Measurements from ENCODE around the gene SPTLC3. TPM values are rescaled to one million over a fixed set of nuclear protein-coding genes. Genes with fewer than 3 reads are reported as not detected.
"Not testable (repeated sequence)": the region's sequence is repeated elsewhere in the genome, so short reads cannot be mapped to it uniquely, and the experiment has no call there.

The SPTLC3 gene
- total RNA-seq, result not detected

DNA sequence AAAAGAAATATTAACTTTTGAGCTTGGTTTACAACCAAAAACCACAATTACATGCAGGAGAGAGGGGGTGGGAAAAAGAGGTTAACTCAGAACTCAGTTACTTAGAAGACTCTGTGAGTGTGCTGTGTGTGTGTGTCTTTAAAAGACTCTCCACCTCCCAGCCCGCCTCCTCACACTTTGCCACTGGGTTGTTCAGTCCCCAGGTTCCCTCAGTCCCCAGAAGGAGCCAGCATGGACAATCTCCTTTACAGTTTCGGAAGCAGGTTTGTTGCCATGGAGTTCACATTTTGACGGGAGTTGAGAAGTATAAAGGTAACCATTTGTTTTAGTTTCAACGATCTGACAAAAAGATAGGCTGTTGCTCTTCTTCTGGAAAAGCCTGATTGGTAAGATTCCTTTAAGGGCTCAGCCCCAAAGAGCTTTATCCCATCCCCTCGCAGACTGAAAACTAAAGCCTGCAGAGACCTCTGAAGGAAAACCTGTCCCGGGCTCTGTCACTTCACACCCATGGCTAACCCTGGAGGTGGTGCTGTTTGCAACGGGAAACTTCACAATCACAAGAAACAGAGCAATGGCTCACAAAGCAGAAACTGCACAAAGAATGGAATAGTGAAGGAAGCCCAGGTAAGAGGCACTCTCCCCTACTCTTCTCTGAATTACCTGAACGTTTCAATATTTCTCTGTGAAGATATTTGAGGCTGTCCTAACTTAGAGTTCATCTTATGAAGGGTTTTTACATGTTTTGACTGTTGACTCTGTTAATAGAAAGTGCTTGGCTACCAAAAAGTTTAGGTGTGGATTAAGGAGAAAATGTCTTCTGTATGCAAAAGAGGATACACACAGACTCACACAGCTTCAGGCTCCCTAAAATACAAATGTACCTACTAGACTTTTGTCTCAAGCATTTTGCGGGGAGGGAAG lies at the start of gene SPTLC3:
Gene SPTLC3, plus strand, starts transcription at position 212 of the 921 bp plus-strand sequence. Its CDS starts 296 bp downstream, at position 508.
- no peak for DNase-seq

GRCh38 chr20:12961725-12962124 lies 47.0 kb upstream of the SPTLC3 start:
- DNase-seq, result no peak

- no peak for DNase-seq
Measured at GRCh38 chr20:12962895-12963294, 45.9 kb upstream of the SPTLC3 start.

- no peak for DNase-seq
Measured at GRCh38 chr20:12963416-12963815, 45.4 kb upstream of the SPTLC3 start.

DNA sequence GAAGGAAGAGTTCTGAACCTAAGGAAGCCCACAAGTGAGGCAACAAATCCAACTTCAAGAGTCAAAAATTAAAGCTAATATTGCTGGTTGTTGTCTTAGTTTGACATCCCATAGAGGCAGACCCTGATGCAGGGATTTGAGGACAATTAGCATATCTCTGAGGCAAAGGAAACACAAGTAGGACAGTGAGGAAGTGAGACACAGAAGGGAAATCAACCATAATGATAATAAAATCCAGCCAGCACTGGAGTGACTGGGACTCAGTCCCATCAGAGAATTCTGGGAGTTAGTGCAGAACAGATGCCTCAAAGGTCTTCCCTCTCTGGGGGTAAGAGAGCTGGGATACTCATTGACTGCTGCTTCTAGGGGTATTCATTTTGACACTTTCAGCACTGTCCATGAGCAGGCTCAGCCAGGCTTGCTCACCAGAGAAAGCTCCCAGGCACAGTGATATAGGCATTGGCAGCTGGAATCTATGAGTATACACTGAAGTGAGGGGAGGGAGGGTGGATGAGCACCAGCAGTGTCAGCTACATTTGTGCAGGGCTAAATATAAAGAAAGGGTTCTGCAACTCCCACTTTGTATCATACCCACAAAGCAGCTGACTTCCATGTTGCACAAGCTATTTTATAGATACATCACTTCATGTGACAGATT lies 43.4 kb upstream of the SPTLC3 start:
- DNase-seq, result no peak

- DNase-seq, result no peak
Measured at GRCh38 chr20:12965870-12966251, 42.9 kb upstream of the SPTLC3 start.

DNA sequence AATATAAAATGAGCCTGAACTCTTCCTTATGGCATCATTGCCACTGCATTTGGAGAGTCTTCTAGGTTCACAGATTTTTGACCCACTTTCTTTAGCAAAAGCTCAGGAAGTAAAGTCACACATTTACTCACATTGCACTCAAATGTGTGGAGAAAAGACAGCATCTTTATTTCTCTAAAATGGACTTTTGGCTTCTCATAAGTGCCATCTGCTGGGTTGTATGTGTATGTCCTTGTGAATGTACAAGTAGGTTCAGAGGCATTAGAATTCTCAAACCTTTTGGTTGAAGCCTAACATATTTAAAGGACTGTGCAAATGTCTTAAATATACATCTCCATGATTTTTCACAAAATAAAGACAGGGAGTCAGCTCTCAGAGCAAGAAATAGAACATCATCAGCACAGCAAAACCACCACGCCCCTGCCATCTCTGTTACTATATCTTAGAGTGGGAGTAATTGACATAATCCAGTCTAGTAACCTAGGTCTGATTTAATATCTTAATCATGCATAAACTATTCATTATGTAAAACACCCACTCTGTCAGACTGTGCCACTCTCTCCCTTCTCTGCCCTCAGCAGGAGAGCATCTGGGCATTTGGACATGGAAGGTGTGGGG lies 42.2 kb upstream of the SPTLC3 start:
- no peak for DNase-seq

DNA sequence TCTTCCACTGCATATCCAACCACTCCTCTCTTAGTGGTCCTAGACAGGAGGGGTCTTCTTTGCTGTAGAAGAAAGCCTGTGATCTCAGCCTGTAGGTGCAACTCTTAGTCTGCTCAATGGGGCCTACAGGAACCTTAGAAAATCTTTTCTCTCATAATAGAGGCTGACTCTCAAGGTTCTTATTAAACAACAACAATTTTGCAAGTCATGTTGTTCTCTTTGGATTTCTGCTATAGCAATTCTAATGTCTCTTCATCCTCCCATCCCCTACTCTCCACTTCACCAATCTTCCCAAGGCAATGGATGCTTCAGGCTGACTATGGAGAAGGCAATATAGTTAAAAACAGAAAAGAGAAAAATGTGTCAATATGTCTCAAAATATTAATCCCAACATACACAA lies 40.8 kb upstream of the SPTLC3 start:
- no peak for DNase-seq

DNA sequence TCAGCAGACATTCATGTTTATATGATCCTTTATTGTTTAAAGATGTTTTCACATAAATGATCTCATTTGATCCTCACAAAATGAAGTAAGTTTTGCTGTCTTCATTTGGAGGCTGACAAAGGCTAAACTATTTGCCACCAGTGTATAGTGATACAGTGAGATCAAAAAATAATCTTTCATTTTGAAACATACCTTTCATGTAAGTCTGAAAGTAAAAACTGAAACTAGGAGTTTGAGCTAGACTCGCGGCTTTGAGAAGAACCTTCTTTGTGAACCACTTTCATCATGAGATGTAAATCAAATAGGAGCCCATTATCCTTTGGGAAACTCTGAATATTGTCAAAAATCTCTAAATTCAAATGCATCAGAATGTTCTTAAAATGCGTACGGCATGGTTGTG lies 40.3 kb upstream of the SPTLC3 start:
- DNase-seq, result no peak

- no peak for DNase-seq
Measured at GRCh38 chr20:12969071-12969669, 39.6 kb upstream of the SPTLC3 start.

DNA sequence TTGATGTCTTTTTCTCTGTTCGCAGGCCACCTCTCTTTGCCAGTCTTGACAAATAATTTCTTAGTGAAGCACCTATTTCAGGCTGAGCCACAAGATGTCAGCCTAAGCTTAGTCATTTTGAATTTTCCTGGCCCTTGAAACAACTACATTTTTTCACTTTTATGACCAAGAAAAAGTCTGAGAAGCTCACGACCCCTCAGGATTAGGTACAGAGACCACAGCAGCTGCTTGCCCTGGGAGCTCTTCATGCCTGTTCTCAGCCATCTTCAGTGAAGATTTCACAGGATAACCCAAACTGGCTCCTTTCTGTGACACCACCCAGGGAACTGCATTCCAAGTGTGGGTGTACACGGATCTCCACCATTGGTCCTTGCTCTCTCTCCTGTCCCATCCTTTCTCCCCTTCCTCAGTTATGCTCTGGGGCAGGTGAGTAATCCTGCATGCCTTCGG lies 38.4 kb upstream of the SPTLC3 start:
- no peak for DNase-seq

DNA sequence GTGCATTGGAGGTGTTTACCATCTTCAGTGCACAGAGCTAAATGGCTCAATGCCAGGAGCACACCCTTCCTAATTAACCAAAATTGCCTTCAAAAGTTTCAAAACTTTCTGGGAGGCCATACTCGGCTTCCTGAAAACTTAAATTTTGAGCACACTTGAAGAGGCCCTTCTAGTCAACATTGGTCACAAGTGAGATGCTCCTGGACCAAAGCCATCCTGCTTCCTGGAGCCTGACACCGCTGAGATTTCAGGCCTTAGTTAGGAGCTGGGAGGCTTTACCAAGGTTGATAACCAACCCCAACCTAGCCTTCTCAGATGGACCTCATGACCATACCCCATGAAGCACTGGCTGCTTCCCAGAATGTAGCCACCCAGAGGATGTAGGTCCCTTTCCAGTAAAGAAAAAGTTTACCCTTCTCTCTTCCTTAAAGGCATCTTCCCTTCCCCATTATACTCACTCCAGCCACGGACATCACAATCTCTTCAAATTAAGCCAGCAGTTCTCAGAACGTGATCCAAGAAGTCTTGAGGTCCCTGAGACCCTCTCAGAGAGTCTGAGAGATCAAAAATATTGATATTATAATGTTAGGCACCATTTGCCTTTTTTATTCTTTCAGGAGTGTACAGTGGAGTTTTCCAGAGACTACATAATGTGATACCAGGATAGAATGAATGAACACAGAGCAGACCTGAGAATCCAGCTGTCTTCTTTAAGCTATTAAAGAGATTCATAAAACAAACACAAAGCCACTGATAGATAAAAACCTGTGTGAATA lies 32.8 kb upstream of the SPTLC3 start:
- DNase-seq, result no peak

DNA sequence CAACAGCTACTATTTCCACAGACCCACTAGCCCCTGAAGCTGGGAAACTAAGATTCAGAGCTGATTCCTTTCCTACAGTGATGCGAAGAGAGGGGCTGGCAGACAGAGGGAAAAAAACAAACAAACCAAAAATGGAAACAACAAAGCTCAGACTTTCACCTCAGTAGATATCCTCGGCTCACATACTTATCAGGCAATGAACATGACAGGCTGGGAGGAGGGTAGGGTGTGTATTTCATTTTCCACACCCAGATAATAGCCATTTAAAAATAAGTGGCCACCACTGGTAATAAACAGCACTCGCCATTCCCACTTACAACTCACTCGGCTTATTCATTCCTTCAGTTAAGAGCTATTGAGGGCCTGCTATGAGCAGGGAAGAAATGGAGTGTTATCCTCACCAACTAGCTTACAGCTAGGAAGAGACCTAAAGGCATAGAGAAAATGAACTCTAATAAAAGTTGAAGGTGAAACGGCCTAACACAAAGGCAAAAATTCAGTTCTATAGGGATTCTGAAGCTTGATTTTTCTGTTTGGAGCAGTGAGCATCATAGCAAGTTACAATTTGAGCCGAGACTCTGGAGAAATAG lies 32.0 kb upstream of the SPTLC3 start:
- no peak for DNase-seq

- no peak for DNase-seq
Measured at GRCh38 chr20:12977328-12978125, 31.2 kb upstream of the SPTLC3 start.

DNA sequence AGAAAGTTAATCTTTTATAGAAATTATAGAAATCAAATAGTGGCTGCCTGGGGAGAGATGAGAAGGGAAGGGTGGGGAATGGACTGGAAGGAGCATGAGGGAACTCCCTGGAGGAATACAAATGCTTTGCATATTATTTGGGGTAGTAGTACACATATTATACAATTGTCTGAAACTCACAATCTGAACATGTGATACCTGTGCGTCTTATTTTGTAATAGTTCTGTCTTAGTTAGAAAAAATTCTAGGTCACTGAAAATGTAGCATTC lies 30.7 kb upstream of the SPTLC3 start:
- no peak for DNase-seq

DNA sequence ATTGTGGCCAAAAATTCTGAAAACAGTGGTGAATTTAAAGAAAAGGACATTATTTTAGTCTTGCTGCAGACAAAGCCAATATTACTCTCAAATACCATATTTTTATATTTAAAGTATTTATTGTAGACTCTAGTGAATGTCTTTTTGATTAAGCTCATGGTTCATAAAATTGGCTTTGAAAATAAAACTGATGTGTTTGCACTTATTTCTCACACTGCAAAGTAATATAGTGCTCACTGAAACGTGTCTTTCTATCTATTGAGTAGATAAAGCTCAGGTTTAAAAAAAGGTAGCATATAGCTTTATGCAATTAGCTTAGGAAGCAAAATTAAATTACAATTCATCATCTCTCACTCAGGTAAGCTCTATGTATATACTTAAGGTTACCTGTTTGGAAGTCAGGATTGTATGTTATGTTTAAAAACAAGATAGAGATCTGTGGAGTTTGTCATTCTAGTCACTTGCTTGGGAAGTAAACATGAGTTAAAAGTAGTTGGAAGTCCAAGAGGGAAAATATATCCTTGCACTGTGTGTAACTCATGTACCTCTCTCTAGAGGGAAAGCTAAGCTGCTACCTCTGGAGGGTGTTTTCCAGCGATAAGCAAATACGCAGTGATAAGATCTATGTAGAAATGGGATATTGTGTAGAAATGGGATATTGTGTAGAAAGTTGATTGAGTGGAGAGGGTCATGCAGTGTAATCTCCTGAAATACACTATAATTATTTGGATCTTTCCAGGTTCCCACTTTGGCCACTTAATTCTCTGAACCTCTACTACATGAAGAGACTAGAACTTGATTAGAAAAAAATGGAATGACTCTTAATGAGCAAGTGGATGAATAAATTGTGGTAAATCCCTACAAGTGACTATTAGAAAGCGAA lies 29.9 kb upstream of the SPTLC3 start:
- DNase-seq, result no peak

- not testable (repeated sequence) for DNase-seq
Measured at GRCh38 chr20:12979713-12980112, 29.1 kb upstream of the SPTLC3 start.

DNA sequence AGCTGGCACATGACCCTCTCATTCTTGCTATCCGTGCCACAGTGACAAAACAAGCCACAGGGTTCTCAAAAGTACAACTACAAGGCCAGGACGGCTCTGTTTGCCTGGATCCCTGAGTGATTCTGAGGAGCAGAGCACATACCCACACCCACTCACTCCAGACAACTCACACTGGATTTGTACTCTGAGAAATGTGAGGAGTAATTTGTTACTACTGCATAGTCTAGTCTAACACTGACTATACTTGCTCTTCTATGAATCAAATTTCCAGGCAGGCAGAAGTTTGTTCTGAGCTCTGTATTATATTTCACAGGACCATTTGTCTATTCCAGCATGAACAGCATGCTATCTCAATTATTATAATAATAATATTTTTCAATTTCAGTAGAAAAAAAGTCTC lies 26.7 kb upstream of the SPTLC3 start:
- no peak for DNase-seq

DNA sequence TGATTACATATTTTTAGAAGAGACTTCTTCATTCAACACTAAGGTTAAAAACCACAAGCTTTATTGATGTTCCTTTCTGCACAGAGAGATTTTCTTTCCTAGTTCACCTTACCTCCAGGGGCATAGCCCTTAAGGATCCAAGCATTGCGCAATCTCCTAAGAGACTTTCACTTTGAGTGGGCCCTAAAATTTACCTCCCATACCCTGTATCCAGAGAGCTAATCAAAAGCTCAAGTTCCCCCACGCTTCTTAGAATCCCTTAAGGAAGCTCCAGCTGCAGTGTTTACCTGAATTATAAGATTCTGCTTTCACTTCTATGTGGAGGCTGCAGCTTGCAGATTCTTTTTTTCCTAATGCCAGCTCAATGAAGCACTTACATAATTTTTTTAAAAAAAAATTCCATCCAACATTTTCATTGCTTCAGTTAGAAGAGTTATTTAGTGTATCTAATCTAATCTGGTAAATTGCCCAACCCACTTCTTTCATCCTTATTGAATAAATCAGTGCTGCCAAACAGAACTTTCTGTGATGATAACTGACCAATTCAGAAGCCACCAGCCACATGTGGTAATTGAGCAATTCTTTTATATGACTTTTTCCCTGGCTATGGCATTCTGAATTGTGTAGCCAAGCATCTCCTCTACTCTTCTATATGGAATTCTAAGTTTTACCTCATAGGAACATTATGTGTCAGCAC lies 24.6 kb upstream of the SPTLC3 start:
- no peak for DNase-seq

DNA sequence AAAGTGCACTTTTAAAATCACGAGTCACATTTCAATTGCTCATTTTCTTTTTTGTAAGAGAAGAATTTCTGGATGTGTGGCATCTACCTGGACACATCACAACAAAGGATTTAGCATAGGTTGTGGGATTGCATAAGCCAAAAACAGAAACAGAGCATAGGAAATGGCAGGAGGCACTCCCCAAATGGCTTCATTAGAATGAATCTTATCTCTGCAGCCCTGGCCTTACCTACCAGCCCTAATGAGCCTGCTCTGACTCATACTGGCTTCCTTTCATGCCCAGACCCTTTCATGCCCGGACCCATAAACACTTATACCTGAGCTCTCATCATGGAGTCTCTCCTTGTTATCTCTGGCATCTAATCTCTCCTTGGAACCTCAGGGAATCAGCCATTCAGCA lies 23.9 kb upstream of the SPTLC3 start:
- DNase-seq, result no peak
